Muscle layer of colon (tissue), 2 donors: ENCODE data around the gene FOXK2.

Source experiments
- H3K27ac ChIP-seq: one replicate; pipeline ENCODE4 v1.7.0; 2013; ENCODE audit warnings: low read depth, mild to moderate bottlenecking, low read length, moderate library complexity
- H3K27me3 ChIP-seq, 2 donors: one replicate each; pipeline ENCODE4 v1.7.0; 2013; ENCODE audit warnings: low read length in 2 of 2, mild to moderate bottlenecking in 2 of 2; ENCODE audit not compliant: insufficient read depth in 2 of 2, control insufficient read depth in 1 of 2
- H3K36me3 ChIP-seq: one replicate; pipeline ENCODE4 v1.7.0; 2013; ENCODE audit warnings: mild to moderate bottlenecking, low read length; ENCODE audit not compliant: insufficient read depth
- H3K4me1 ChIP-seq: one replicate; pipeline ENCODE4 v1.7.0; 2013; ENCODE audit warnings: mild to moderate bottlenecking, low read length; ENCODE audit not compliant: insufficient read depth
- H3K4me3 ChIP-seq, 2 donors: one replicate each; pipeline ENCODE4 v1.7.0; 2013; ENCODE audit warnings: low read length in 2 of 2, low read depth in 1 of 2, mild to moderate bottlenecking in 1 of 2, moderate library complexity in 1 of 2
- H3K9ac ChIP-seq: one replicate; pipeline ENCODE4 v1.7.0; 2013; ENCODE audit warnings: low read length
- H3K9me3 ChIP-seq: one replicate; pipeline ENCODE4 v1.7.0; 2013; ENCODE audit warnings: mild to moderate bottlenecking, low read length
- donor health status: abdominal sarcoma.
- donor health status: Adenocarcinoma of cecum.

Gene FOXK2

DNA sequence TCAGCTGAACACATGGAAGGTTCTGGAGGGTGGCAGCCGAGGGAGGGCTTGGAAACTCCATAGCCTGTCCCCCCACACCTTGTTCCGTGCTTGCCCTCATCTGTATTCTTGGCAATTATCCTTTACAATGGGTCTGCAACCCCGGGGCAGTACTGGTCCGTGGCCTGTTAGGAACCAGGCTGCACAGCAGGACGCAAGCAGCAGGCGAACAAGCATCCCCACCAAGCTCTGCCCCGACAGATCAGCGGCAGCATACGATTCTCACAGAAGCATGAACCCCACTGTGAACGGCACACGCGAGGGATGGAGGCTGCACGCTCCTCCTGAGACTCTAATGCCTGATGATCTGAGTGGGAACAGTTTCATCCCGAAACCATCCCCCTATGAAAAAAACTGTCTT, 122.5 kb downstream of the FOXK2 start:
- Histone ChIP-seq H3K36me3 (peaks cover 40% of the 10 kb centered on the region), H3K4me3 (no peak overlapping the region), H3K27me3 (no peaks in the 10 kb centered on the region), H3K9ac (no peak overlapping the region), H3K9me3 (no peaks in the 10 kb centered on the region), H3K27ac (no peak overlapping the region), H3K4me1 (peaks cover 7% of the 10 kb centered on the region)

DNA sequence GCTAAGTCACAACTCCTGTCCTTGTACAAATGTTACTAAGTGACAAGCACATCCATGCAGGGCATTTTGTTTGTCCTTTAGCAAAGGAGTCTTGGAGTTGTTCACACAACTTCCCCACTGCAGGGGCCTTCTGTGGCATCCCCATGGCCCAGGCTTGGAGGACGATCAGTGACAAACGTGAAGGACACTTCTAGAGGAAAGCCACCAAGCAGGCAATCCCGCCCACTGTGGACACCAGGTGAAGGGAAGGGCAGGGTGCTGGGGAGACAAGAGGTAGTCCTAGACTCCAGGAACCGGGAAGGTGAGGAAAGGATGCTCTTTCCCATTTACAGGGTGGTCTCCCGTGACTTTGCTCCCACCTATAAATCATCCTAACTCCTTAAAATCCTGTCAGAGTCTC, 124.6 kb downstream of the FOXK2 start:
- Histone ChIP-seq H3K27ac (no peak overlapping the region), H3K4me1 (peaks cover 7% of the 10 kb centered on the region), H3K9ac (no peak overlapping the region), H3K36me3 (peaks cover 39% of the 10 kb centered on the region), H3K9me3 (no peaks in the 10 kb centered on the region), H3K27me3 (no peaks in the 10 kb centered on the region), H3K4me3 (no peak overlapping the region)

DNA sequence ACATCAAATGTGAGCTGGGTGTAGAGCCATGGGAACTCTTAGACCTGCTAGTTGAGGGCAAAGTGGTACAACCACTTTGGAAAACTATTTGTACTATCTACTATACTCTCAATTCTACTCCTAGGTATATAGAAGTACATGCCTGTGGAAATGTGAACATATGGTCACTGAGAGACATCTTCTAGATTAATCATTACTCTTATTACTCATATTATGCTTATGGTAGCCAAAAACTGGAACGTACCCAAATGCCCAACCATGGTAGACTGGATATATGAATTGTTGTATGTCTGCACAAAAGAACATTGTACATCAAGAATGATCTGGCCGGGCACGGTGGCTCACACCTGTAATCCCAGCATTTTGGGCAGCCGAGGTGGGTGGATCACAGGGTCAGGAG, 126.0 kb downstream of the FOXK2 start:
- peaks cover 7% of the 10 kb centered on the region for H3K4me1 ChIP-seq
- peaks cover 30% of the 10 kb centered on the region for H3K36me3 ChIP-seq
- no peaks in the 10 kb centered on the region for H3K9me3 ChIP-seq
- H3K27me3 ChIP-seq: no peaks in the 10 kb centered on the region
- H3K9ac ChIP-seq: no peak overlapping the region
- H3K27ac ChIP-seq: no peak overlapping the region
- no peak overlapping the region for H3K4me3 ChIP-seq

DNA sequence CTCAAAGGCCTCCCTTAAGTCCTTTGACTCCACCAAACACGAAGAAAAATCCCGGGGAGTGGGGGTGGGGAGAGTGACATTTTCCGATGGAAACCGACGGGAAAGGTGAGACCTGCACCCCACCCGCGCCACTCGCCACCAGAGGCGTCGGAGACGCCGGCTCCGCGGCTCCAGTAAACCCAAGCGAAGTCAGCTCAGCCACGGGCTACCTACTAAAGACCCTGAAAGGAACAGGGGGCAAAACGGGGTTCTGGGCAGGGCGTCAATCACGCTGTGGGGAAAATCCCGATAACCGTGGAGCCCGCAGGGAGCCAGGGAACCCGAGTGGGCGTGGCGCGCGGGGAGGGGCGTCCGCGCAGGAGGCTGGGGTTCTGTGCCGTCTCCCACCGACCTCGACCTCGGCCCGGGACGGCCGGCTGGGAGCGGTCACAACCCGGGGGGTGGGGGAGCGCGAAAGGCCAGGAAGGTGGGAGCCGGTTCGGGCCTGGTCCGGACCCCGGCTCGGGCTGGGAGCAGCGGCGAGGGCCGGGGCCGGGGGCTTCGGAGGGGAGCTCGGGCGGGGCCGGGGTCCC, 128.1 kb downstream of the FOXK2 start:
- Histone ChIP-seq H3K4me3 (peak overlapping the region; percentile 57 to 96), H3K27ac (peak overlapping the region; percentile 96), H3K9me3 (no peaks in the 10 kb centered on the region), H3K36me3 (peaks cover 14% of the 10 kb centered on the region), H3K4me1 (peaks cover 7% of the 10 kb centered on the region), H3K27me3 (no peaks in the 10 kb centered on the region), H3K9ac (peak overlapping the region; percentile 52)

DNA sequence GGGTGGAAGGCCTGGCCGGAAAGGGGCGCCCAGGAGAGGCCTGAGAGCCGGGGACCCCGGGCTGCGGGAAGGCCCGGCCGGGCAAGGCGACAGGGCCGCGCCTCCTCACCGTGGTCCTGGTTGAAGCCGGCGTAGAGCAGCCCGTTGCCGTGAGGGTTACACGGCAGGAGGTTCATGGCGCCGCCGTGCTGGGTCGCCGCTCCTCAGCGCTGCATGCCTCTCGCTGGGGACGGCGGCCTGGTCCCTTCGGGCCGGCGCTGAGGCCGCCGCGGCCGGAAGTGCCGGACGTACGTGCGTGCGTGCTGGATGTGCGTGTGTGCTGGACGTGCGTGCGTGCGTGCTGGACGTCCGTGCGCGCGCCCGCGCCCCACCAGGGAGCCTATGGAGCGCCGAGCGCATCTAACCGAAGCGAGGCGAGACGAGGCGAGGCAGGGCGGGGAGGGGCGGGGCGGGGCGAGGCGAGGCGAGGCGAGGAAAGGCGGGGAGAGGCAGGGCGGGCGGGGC, 128.7 kb downstream of the FOXK2 start, which contains the start of gene WDR45B:
Gene WDR45B, minus strand, starts transcription at position 280 of the 504 bp plus-strand sequence. Its CDS starts 104 bp downstream, at position 176.
- H3K9me3 ChIP-seq: no peaks in the 10 kb centered on the region
- peaks cover 13% of the 10 kb centered on the region for H3K36me3 ChIP-seq
- no peaks in the 10 kb centered on the region for H3K27me3 ChIP-seq
- H3K4me3 ChIP-seq: peak within 1 kb of the TSS; percentile 57 to 96
- H3K4me1 ChIP-seq: peaks cover 7% of the 10 kb centered on the region
- H3K9ac ChIP-seq: peak within 1 kb of the TSS; percentile 52
- peak within 1 kb of the TSS; percentile 96 for H3K27ac ChIP-seq

DNA sequence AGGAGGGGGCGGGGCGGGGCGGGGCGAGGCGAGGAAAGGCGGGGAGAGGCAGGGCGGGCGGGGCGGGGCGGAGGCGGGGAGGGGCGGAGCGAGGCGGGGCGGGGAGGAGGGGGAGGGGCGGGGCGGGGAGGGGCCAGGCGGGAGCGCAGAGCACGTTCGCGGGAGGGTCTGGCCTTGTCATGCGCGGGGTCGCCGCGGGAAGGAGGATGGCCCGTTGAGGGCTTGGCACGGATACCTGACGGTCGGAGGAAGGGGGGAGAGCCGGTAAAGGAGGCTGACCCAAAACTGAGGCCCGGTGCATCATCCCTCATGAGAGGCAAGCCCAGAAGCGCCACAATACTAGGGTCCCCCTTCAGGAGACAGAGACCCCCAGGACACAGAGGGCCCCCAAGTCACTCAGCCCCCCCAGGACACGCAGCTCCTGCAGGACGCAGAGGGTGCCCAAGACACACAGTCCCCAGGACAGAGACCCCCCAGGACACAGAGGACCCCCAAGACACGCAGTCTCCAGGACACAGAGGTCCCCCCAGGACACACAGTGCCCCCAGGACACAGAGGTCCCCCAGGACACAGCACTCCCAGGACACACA, 129.3 kb downstream of the FOXK2 start:
- H3K36me3 ChIP-seq: peaks cover 7% of the 10 kb centered on the region
- no peaks in the 10 kb centered on the region for H3K27me3 ChIP-seq
- H3K9ac ChIP-seq: no peak overlapping the region
- peak overlapping the region; percentile 78 for H3K27ac ChIP-seq
- no peaks in the 10 kb centered on the region for H3K9me3 ChIP-seq
- peaks cover 7% of the 10 kb centered on the region for H3K4me1 ChIP-seq
- H3K4me3 ChIP-seq: peak overlapping the region in 1 of 2 donors; percentile 31

DNA sequence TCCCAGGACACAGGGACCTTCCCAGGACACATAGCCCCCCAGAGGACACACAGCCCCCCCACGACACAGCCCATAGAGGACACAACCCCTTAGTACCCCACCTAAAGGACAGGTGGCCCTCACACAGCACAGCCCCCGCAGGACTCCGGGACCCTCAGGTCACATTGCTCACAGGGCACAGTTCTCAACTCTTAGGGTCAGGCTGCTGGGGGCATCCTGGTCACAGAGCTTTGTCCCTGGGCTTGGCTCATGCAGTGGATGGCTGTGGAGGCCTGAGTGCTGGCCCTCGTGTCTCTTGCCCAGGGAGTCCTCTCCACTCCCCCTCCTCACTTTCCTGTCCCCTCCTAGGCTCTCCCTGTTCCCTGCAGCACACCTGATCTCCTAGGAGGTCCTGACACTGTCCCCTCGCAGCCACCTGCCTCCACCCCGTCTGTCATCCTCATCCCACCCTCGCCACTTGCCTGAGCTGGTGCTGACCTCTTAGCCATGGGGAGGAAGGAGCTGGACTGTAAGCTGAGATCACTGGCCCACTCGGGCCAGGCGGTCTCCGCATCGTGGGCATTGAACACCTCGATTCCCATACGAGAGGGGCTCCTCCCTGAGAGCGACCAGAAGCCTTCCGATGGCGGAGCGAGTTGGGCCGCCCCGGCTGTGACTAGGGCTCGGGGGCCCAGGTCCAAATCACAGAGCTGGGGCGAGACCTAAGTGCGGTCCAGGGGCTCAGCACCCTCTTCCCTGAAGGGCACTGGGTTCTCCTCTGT, 130.1 kb downstream of the FOXK2 start:
- no peak overlapping the region for H3K9ac ChIP-seq

DNA sequence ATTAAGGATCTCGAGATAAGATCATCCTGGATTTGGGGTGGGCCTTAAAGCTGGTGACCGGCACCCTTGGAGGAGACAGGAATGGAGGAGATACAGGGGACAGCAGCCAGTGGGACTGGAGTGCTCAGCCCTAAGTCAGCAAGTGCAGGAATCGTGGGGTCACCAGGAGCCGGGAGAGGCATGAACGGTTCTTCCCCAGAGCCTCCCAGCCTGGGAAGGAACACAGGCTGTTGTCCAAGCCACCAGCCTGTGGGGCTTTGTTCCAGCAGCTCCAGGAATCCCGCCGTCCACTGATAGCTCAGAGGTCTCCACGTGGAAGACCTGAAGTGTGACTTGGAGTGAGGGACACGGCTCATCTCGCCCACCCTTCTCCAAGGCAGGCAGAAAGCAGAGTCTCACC, 131.2 kb downstream of the FOXK2 start:
- H3K9ac ChIP-seq: no peak overlapping the region
- no peaks in the 10 kb centered on the region for H3K9me3 ChIP-seq
- no peak overlapping the region for H3K27ac ChIP-seq
- H3K4me3 ChIP-seq: no peak overlapping the region
- no peaks in the 10 kb centered on the region for H3K27me3 ChIP-seq
- no peaks in the 10 kb centered on the region for H3K36me3 ChIP-seq
- peaks cover 7% of the 10 kb centered on the region for H3K4me1 ChIP-seq

More for the DNA sequence above, 130.1 kb downstream of the FOXK2 start:
- Histone ChIP-seq H3K27me3 (no peaks in the 10 kb centered on the region), H3K36me3 (no peaks in the 10 kb centered on the region), H3K4me1 (peaks cover 7% of the 10 kb centered on the region), H3K4me3 (no peak overlapping the region), H3K9me3 (no peaks in the 10 kb centered on the region), H3K27ac (no peak overlapping the region)

DNA sequence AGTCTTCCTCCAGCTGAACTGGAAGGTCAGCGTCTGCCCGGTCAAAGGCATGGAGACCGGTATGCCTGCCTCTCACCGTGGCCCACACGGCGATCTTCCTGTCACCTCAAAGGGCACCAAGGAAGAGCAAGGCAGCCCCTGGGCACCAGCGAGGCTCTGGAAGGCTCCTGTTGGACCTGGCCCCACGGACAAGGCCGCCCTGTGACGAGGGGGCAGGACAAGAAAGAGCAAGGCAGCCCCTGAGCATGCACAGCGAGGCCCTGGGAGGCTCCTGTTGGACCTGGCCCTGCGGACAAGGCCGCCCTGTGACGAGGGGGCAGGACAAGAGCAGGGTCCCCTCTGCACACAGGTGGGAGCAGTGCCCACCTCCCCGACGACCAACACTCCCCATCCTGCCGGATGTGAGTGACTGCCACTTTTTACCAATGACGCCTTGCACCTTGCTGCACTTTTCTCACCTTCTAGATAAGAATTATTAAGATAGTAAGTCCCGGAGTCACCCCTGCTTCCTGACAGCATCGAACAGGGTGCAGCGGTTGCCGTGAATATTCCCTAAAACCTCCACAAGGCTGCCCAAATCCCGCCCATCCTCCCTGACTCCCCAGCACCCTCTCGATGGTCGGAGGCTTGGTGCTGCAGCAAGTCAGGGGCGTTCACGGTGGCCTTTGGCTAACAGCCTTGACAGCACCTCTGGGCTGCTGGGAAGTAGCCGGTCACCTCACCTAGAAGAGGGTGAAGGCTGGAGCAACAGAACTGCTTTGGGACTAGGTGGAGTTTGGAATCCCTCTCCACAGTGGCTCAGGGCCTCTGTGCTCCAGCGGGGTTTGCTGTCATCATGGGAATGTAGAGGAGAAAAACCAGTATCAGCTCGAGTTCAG, 134.4 kb downstream of the FOXK2 start:
- Histone ChIP-seq H3K27me3 (no peaks in the 10 kb centered on the region), H3K9ac (no peak overlapping the region)

More for the DNA sequence above, 134.4 kb downstream of the FOXK2 start:
- no peak overlapping the region for H3K27ac ChIP-seq
- H3K4me3 ChIP-seq: no peak overlapping the region
- H3K9me3 ChIP-seq: no peaks in the 10 kb centered on the region
- H3K36me3 ChIP-seq: peaks cover 4% of the 10 kb centered on the region
- no peaks in the 10 kb centered on the region for H3K4me1 ChIP-seq
